Activated T-cell treated with anti-CD3 and anti-CD28 coated beads, Interleukin-2, amount 50 U/mL, for 24 hours (primary cell): ENCODE data around the gene CETP.

Source experiments
- DNase-seq: peaks from one replicate; pipeline ENCODE4 v3.0.0-alpha.2; 2020
- H3K27ac Mint-ChIP-seq: 2 replicates; pipeline ENCODE4 v1.8.0; 2020; ENCODE audit warnings: mild to moderate bottlenecking, mixed read lengths
- H3K27me3 Mint-ChIP-seq: 2 replicates; pipeline ENCODE4 v1.8.0; 2020; ENCODE audit warnings: mixed read lengths
- H3K36me3 Mint-ChIP-seq: 2 replicates; pipeline ENCODE4 v1.8.0; 2020; ENCODE audit warnings: low read depth, mixed read lengths
- H3K4me1 Mint-ChIP-seq: 2 replicates; pipeline ENCODE4 v1.8.0; 2020; ENCODE audit warnings: low read depth, mixed read lengths
- H3K4me3 Mint-ChIP-seq: 2 replicates; pipeline ENCODE4 v1.8.0; 2020; ENCODE audit warnings: mild to moderate bottlenecking, moderate library complexity, mixed read lengths
- H3K9me3 Mint-ChIP-seq: 2 replicates; pipeline ENCODE4 v1.8.0; 2020; ENCODE audit warnings: mixed read lengths

The CETP gene

GRCh38 chr16:56961851-56962281 is at the start of gene CETP:
Gene CETP (plus strand): TSS chr16:56961950. CDS start chr16:56961980, 30 bp downstream.
- Mint-ChIP-seq H3K4me3 (no peak within 1 kb of the TSS), H3K9me3 (no peaks in the 10 kb centered on the region), H3K27me3 (no peaks in the 10 kb centered on the region), H3K36me3 (no peaks in the 10 kb centered on the region), H3K27ac (no peak within 1 kb of the TSS), H3K4me1 (peaks cover 22% of the 10 kb centered on the region)
- DNase-seq, result no peak

GRCh38 chr16:56912746-56913708 is 48.7 kb upstream of the CETP start:
- Mint-ChIP-seq H3K27me3 (no peaks in the 10 kb centered on the region), H3K4me1 (peaks cover 47% of the 10 kb centered on the region)

GRCh38 chr16:56914896-56915295 is 46.9 kb upstream of the CETP start:
- Mint-ChIP-seq H3K36me3 (no peaks in the 10 kb centered on the region), H3K27me3 (no peaks in the 10 kb centered on the region), H3K4me1 (peaks cover 59% of the 10 kb centered on the region), H3K4me3 (no peak overlapping the region), H3K27ac (no peak overlapping the region), H3K9me3 (peaks cover 2% of the 10 kb centered on the region)
- DNase-seq, result no peak

More at GRCh38 chr16:56912746-56913708, 48.7 kb upstream of the CETP start:
- no peak for DNase-seq
- H3K9me3 Mint-ChIP-seq, result peaks cover 2% of the 10 kb centered on the region
- no peaks in the 10 kb centered on the region for H3K36me3 Mint-ChIP-seq
- H3K4me3 Mint-ChIP-seq, result no peak overlapping the region
- H3K27ac Mint-ChIP-seq, result no peak overlapping the region

GRCh38 chr16:56915336-56916119 is 46.2 kb upstream of the CETP start:
- Mint-ChIP-seq H3K27me3 (no peaks in the 10 kb centered on the region), H3K36me3 (no peaks in the 10 kb centered on the region), H3K4me3 (no peak overlapping the region), H3K9me3 (peaks cover 2% of the 10 kb centered on the region), H3K27ac (no peak overlapping the region), H3K4me1 (peaks cover 53% of the 10 kb centered on the region)
- no peak for DNase-seq

- H3K4me3 Mint-ChIP-seq, result peak overlapping the region; percentile 16
- DNase-seq, result peak; percentile 63
- H3K27ac Mint-ChIP-seq, result peak overlapping the region; percentile 68
- no peaks in the 10 kb centered on the region for H3K36me3 Mint-ChIP-seq
- peaks cover 41% of the 10 kb centered on the region for H3K4me1 Mint-ChIP-seq
- H3K9me3 Mint-ChIP-seq, result peaks cover 2% of the 10 kb centered on the region
- H3K27me3 Mint-ChIP-seq, result no peaks in the 10 kb centered on the region
Measured at GRCh38 chr16:56916571-56917403, 45.0 kb upstream of the CETP start.

- Mint-ChIP-seq H3K27me3 (no peaks in the 10 kb centered on the region), H3K27ac (no peak overlapping the region), H3K9me3 (peaks cover 2% of the 10 kb centered on the region), H3K4me1 (peaks cover 30% of the 10 kb centered on the region), H3K36me3 (no peaks in the 10 kb centered on the region), H3K4me3 (no peak overlapping the region)
- no peak for DNase-seq
Measured at GRCh38 chr16:56918467-56919012, 43.2 kb upstream of the CETP start.

- H3K36me3 Mint-ChIP-seq, result no peaks in the 10 kb centered on the region
- H3K27me3 Mint-ChIP-seq, result no peaks in the 10 kb centered on the region
- H3K9me3 Mint-ChIP-seq, result peaks cover 2% of the 10 kb centered on the region
- peaks cover 30% of the 10 kb centered on the region for H3K4me1 Mint-ChIP-seq
- no peak overlapping the region for H3K27ac Mint-ChIP-seq
- no peak overlapping the region for H3K4me3 Mint-ChIP-seq
- DNase-seq, result no peak
Measured at GRCh38 chr16:56919099-56919800, 42.5 kb upstream of the CETP start.

- Mint-ChIP-seq H3K36me3 (no peaks in the 10 kb centered on the region), H3K4me1 (peaks cover 31% of the 10 kb centered on the region), H3K9me3 (peaks cover 2% of the 10 kb centered on the region), H3K27ac (no peak overlapping the region), H3K4me3 (no peak overlapping the region), H3K27me3 (no peaks in the 10 kb centered on the region)
- DNase-seq, result no peak
Measured at GRCh38 chr16:56921571-56921970, 40.2 kb upstream of the CETP start.

- no peak for DNase-seq
- H3K9me3 Mint-ChIP-seq, result no peaks in the 10 kb centered on the region
Measured at GRCh38 chr16:56923481-56924091, 38.2 kb upstream of the CETP start.

GRCh38 chr16:56927471-56927870 is 34.3 kb upstream of the CETP start:
- H3K27me3 Mint-ChIP-seq, result no peaks in the 10 kb centered on the region
- H3K9me3 Mint-ChIP-seq, result no peaks in the 10 kb centered on the region
- DNase-seq, result no peak
- H3K36me3 Mint-ChIP-seq, result peaks cover 5% of the 10 kb centered on the region
- no peak overlapping the region for H3K27ac Mint-ChIP-seq
- peaks cover 16% of the 10 kb centered on the region for H3K4me1 Mint-ChIP-seq
- no peak overlapping the region for H3K4me3 Mint-ChIP-seq

More at GRCh38 chr16:56923481-56924091, 38.2 kb upstream of the CETP start:
- H3K36me3 Mint-ChIP-seq, result no peaks in the 10 kb centered on the region
- no peak overlapping the region for H3K27ac Mint-ChIP-seq
- no peak overlapping the region for H3K4me3 Mint-ChIP-seq
- H3K27me3 Mint-ChIP-seq, result no peaks in the 10 kb centered on the region
- peaks cover 13% of the 10 kb centered on the region for H3K4me1 Mint-ChIP-seq

- no peaks in the 10 kb centered on the region for H3K9me3 Mint-ChIP-seq
- H3K4me1 Mint-ChIP-seq, result peaks cover 21% of the 10 kb centered on the region
- no peak overlapping the region for H3K4me3 Mint-ChIP-seq
- DNase-seq, result no peak
- H3K36me3 Mint-ChIP-seq, result peaks cover 27% of the 10 kb centered on the region
- no peaks in the 10 kb centered on the region for H3K27me3 Mint-ChIP-seq
- no peak overlapping the region for H3K27ac Mint-ChIP-seq
Measured at GRCh38 chr16:56929639-56930038, 32.1 kb upstream of the CETP start.

- peak overlapping the region; percentile 98 for H3K27ac Mint-ChIP-seq
- H3K36me3 Mint-ChIP-seq, result peaks cover 37% of the 10 kb centered on the region
- H3K4me1 Mint-ChIP-seq, result peaks cover 27% of the 10 kb centered on the region
- H3K9me3 Mint-ChIP-seq, result no peaks in the 10 kb centered on the region
- H3K27me3 Mint-ChIP-seq, result no peaks in the 10 kb centered on the region
- DNase-seq, result peak; percentile 43
- H3K4me3 Mint-ChIP-seq, result peak overlapping the region; percentile 96
Measured at GRCh38 chr16:56930486-56931270, 31.1 kb upstream of the CETP start.
